Activated CD8-positive, alpha-beta memory T cell treated with anti-CD3 and anti-CD28 coated beads, Interleukin-2, amount 50 U/mL, for 24 hours (primary cell): ENCODE results near the gene HLA-DRB1.
"Not testable (repeated sequence)": the region's sequence is repeated elsewhere in the genome, so short reads cannot be mapped to it uniquely, and the experiment has no call there.

Experiments used
- DNase-seq: peaks from one replicate; pipeline ENCODE4 v3.0.0-alpha.2; 2020; ENCODE audit errors: extremely low read depth

HLA-DRB1 gene

DNA sequence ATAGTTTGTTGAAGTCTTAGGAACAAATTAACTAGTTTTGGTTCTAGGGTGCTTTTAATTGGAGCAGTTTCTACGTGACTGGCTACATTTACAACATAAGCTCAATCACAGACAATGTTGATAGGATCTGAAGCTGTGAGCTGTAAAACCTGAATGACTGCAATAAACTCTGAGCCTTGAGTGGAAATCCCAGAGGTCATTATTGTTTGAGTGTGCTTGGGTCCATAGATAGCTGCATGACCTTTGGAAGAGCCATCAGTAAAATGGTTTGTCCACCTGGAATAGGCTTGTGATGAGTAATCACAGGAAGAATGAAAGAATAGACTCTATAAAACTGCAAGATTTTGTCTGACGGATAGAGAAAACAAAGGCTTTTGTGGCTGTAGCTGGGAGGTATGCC is 26.7 kb downstream of the HLA-DRB1 start:
- DNase-seq: no peak

DNA sequence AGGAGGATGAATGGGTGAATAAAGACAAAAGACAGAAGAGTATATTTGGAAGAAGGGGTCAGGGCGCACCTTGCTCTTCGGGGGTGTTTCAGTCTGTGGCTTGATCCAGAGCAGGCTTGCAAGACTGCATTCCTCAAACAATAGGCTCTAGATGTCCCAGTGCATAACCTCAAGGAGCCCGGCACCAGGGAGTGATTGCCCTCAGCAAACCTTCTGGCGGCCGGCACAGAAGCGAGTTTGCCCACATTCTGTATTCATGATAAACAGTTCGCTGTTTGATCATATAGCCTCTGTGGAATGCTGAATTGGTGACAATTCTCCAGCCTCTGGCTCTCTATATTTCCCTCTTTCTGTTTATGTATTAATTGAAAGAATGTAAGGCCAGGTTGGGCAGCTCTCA is 29.9 kb downstream of the HLA-DRB1 start:
- no peak for DNase-seq

DNA sequence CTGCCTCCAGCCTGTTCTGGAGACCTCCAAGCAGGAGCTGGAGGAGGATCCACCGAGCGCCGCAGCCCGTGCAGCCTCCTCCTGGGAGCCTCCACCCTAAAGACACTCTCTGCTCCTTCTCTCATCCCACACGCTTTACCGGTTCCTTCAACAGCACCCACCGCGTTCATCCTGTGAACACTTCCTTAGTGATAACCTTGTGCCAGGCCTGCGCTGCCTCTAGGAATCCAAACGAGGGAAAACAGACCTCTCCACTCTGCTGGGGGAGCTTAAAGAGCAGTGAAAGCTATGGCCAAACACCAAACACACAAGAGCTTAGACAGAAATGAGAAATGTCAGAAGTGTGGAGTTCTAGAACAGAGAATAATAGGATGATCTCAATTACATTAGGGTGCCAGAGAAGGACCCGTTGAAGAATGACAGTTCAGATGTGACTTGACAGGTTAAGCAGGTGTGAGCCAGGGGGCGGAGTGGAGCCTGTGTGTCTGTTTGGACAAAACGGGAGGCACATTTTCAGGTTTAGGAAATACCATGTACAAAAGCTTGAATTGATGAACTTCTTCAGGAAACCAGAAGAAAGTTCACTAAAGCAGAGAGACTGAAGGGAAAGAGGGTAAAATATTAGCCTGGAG is 31.1 kb downstream of the HLA-DRB1 start:
- no peak for DNase-seq

DNA sequence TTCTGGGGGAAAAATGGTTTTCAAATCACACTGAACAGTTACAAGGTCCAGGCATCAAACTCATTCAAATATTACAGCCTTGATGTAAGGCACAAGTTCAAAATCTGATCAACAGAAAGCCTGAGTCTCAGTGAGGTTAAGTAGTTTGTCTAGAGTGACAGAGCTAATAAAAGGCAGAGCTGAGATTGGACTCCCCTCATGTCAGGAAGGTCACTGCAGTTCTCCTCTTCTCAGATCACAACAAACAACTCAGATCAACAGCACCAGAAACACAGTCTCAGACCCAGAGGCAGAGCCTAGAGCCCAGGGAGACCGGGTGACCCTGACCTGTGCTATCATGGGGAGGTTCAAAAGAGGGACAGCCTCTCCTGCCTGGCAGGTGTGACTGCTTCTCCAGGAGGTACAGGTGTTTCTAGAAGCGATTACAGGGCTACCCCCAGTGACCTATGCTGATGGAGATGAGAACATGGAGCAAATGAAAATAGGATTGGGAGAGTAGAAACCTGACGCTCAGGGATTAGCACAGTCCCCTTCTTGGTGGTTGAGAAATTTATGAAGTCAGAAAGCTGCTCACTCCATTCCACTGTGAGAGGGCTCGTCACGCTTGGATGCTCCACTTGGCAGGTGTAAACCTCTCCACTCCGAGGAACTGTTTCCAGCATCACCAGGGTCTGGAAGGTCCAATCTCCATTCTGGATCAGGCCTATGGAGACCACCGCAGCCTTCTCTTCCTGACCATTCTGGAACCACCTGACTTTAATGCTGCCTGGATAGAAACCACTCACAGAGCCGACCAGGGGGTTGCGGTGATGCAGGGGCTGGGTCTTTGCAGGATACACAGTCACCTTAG is 35.3 kb downstream of the HLA-DRB1 start:
- DNase-seq: no peak

DNA sequence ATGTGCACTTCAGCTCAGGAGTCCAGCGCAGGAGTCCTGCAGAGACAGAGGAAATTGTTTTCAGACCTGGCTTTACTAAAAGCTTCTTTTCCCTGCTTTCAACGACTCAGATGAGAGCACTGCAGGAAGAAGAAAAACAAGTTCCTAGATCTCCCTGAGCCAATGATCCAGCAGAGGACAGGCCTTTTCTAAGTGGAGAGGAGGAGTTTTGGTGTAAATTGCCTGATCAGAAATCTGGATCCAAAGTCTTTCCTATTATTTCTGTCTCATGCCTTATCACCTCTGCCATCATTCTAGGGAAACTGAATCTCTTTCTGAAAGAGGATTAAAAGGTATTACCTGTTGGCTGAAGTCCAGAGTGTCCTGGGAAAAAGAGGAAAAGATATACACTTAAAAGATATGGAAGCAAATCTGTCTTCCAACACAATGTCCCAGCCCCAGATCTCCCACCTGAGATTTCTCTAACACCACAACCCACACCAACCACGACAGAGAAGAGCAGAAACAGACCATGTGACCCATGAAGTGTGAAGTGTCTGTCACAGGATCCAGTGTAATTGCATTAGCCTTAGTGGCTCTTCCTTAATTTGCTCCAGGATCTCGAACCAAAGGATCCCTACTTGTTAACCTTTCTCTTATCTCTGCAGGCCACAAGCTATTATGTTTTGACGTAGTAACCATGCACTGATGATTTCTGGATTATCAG is 36.5 kb downstream of the HLA-DRB1 start:
- DNase-seq: no peak

DNA sequence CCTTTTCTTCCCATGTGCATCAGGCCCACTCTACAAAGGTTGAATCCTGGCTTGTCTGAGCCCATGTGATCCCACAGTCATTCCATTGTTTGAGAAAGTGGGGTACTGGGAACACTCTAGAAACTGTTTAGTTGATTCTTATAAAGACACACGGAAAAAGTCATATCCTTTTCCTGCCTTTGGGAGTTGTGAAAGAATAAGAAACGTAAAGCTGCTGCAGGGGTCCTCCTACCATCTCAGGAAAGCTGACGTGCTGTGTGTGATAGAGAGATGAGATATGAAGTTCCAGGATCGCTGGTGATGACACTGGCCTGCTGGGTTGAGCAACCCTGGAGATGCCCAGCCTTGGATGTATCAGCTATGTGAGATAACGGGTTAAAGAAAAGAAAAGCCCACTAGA is 38.2 kb downstream of the HLA-DRB1 start:
- no peak for DNase-seq

DNA sequence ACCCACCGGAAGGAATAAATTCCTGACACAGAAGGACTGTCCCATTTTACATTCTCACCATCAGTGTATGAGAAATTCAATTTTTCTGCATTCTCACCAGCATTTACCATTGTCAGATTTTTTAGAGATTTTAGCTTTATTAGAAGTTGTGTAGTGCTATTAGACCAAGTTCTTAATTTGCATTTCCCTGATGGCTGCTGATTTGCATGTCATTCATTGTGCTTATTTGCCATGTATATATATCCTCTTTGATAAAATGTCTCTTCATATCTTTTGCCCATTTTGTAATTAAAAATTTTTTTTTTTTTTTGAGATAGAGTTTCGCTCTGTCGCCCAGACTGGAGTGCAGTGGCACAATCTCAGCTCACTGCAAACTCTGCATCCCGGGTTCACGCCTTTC is 49.8 kb downstream of the HLA-DRB1 start:
- DNase-seq: no peak

DNA sequence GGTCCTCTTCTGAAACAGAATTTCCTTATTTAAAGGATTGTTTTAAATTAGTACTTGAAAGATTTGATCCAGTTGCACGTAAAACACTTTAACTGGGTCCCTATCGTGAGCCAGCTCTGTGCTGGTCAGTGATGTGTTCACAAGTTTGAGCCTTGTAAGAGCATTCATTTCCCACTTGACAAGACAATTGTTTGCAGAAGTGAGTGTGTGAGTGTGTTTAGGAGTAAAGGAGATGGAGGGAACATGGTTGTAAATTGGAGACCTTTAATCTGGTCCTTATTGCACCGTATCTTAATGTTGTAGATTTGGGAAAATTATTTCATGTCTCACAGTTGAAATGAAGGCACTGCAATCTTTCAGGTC is 59.2 kb downstream of the HLA-DRB1 start:
- not testable (repeated sequence) for DNase-seq

DNA sequence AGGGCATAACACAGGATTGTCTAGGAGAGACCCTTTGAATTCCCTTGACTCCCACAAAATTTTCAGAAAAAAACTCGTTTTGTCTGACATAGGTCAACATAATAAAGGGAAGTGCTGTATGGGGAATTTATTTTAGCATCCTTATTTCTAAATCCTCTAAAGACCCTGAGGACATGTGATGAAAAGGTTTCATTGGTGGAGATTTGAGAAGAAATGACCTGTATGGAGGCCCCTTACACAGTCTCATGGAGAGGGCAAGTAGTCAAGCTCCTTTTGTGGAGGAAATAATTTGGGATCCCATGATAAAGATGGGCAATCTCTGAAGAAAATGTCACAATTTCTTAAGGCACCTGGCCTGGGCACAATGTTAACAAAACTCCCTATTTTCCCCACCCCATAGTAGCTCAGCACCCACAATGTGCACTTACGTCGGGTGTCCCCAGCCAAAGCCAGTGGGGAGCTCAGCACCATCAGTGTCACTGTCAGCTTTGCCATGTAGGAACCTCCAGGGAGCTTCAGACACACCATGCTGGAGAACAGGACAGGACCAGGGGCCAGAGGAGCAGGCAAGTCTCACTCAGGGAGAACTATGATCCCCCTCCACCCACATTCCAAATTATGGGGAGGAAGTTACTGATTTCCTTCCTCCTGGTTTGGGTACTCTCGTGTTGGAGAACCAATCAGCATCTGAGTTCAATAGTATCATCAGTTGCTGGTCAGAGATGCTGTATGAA is 59.8 kb downstream of the HLA-DRB1 start, which contains the start of gene HLA-DRB5:
Gene HLA-DRB5 (minus strand): TSS at position 591 of the 734 bp plus-strand sequence. CDS start 63 bp downstream, at position 528.
- no peak for DNase-seq
